Breast epithelium (tissue), 4 donors: Measurements from ENCODE around the gene BCL7A. TPM values are rescaled to one million over a fixed set of nuclear protein-coding genes. Genes with fewer than 3 reads are reported as not detected.

ENCODE experiments used
- DNase-seq, 2 donors: peaks; one replicate each; pipeline ENCODE4 v3.0.0-alpha.2; 2019; ENCODE audit warnings: low spot score in 2 of 2
- H3K27ac ChIP-seq, 2 donors: fragments of 200-600 bp; sonication (generic) in 1 of 2; one replicate each; pipeline ENCODE4 v1.5.1; 2016 to 2019; ENCODE audit warnings: mild to moderate bottlenecking in 1 of 2
- H3K27me3 ChIP-seq, 2 donors: fragments of 200-600 bp; sonication (generic) in 1 of 2; one replicate each; pipeline versions ENCODE4 v1.5.1 to v1.6.0; 2017 to 2019; ENCODE audit warnings: control low read depth in 1 of 2, mild to moderate bottlenecking in 1 of 2
- H3K36me3 ChIP-seq: fragments of 200-600 bp; one replicate; pipeline ENCODE4 v1.5.1; 2019
- H3K4me1 ChIP-seq, 2 donors: fragments of 200-600 bp; sonication (generic); one replicate each; pipeline ENCODE4 v1.5.1; 2016 to 2019; ENCODE audit warnings: control low read depth in 1 of 2
- H3K4me3 ChIP-seq, 3 donors: fragments of 200-600 bp; sonication (generic); 1 replicate in 2 of 3; 2 replicates in 1 of 3; pipeline ENCODE4 v1.5.1; 2016 to 2019; ENCODE audit warnings: mild to moderate bottlenecking in 3 of 3, moderate library complexity in 2 of 3
- H3K9me3 ChIP-seq, 2 donors: fragments of 200-600 bp; sonication (generic) in 1 of 2; one replicate each; pipeline ENCODE4 v1.5.1; 2016 to 2019; ENCODE audit warnings: control low read depth in 1 of 2
- CTCF ChIP-seq, 3 donors: fragments of 450-650 bp; IDR thresholded peaks; one replicate each; pipeline ENCODE4 v1.5.1; 2016 to 2017; ENCODE audit warnings: antibody characterized with exemption in 3 of 3, mild to moderate bottlenecking in 3 of 3, moderate library complexity in 3 of 3
- POLR2A ChIP-seq: fragments of 450-650 bp; IDR thresholded peaks from one replicate; pipeline ENCODE4 v1.6.1; 2016; ENCODE audit warnings: antibody characterized with exemption, mild to moderate bottlenecking, moderate library complexity
- POLR2AphosphoS5 ChIP-seq, 3 donors: sonication (generic); formaldehyde crosslinking; IDR thresholded peaks; one replicate each; pipeline ENCODE4 v1.6.1; 2017; ENCODE audit warnings: antibody characterized with exemption in 3 of 3
- intact Hi-C: fragments of 100-400 bp; cut with DNase I; formaldehyde crosslinking; loops from one replicate; pipeline ENCODE4 v1.15.1; 2023; ENCODE audit warnings: low total_unique reads
- total RNA-seq, 3 donors: library from RNA; depleted of rRNA; stranded (reverse); fragments of >200 nt; gene quantifications; one replicate each; pipeline ENCODE4 v1.1.0, GENCODE V29; 2016

The BCL7A gene
- total RNA-seq, 3 donors from 2014 or later, result 6.2 to 13.5 (median 8.8) TPM

- H3K4me3 ChIP-seq, result no peak overlapping the region
- no peaks in the 10 kb centered on the region for H3K36me3 ChIP-seq
- intact Hi-C loops, result no loop called here
- peak overlapping the region; percentile 75 to 84 for H3K27ac ChIP-seq
- TF ChIP-seq CTCF (IDR thresholded peaks at IDR 0.05), result no peak
- no peak for TF ChIP-seq POLR2AphosphoS5 (IDR thresholded peaks at IDR 0.05)
- TF ChIP-seq POLR2A, result no peak
- H3K9me3 ChIP-seq, result no peaks in the 10 kb centered on the region
- H3K27me3 ChIP-seq, result no peaks in the 10 kb centered on the region
- peaks cover 0 to 10% of the 10 kb centered on the region in 2 donors for H3K4me1 ChIP-seq
- peak in 1 of 2 donors; percentile 39 for DNase-seq
Measured at GRCh38 chr12:122064025-122064777, 42.5 kb downstream of the BCL7A start.

GRCh38 chr12:122064780-122065588 is 43.3 kb downstream of the BCL7A start:
- Histone ChIP-seq H3K4me3 (no peak overlapping the region), H3K4me1 (peaks cover 0 to 10% of the 10 kb centered on the region in 2 donors), H3K27me3 (no peaks in the 10 kb centered on the region), H3K9me3 (no peaks in the 10 kb centered on the region), H3K27ac (peak overlapping the region; percentile 75 to 84), H3K36me3 (no peaks in the 10 kb centered on the region)
- TF ChIP-seq POLR2A, result no peak
- no peak for TF ChIP-seq POLR2AphosphoS5 (IDR thresholded peaks at IDR 0.05)
- TF ChIP-seq CTCF (IDR thresholded peaks at IDR 0.05), result no peak
- intact Hi-C loops, result no loop called here
- no peak for DNase-seq

GRCh38 chr12:122067548-122067947 is 45.9 kb downstream of the BCL7A start:
- H3K27ac ChIP-seq, result no peak overlapping the region
- no peaks in the 10 kb centered on the region for H3K36me3 ChIP-seq
- H3K9me3 ChIP-seq, result no peaks in the 10 kb centered on the region
- no peaks in the 10 kb centered on the region for H3K27me3 ChIP-seq
- H3K4me1 ChIP-seq, result peaks cover 0 to 16% of the 10 kb centered on the region in 2 donors
- no peak for TF ChIP-seq POLR2AphosphoS5 (IDR thresholded peaks at IDR 0.05)
- H3K4me3 ChIP-seq, result no peak overlapping the region
- no peak for DNase-seq
- intact Hi-C loops, result no loop called here

GRCh38 chr12:122067966-122068365 is 46.3 kb downstream of the BCL7A start:
- no peaks in the 10 kb centered on the region for H3K36me3 ChIP-seq
- peak overlapping the region in 1 of 2 donors; percentile 59 for H3K27ac ChIP-seq
- H3K9me3 ChIP-seq, result no peaks in the 10 kb centered on the region
- TF ChIP-seq POLR2AphosphoS5 (IDR thresholded peaks at IDR 0.05), result no peak
- no peak for TF ChIP-seq POLR2A
- no peak for TF ChIP-seq CTCF (IDR thresholded peaks at IDR 0.05)
- intact Hi-C loops, result no loop called here
- H3K4me3 ChIP-seq, result no peak overlapping the region
- peaks cover 0 to 21% of the 10 kb centered on the region in 2 donors for H3K4me1 ChIP-seq
- no peak for DNase-seq
- H3K27me3 ChIP-seq, result no peaks in the 10 kb centered on the region

- no peaks in the 10 kb centered on the region for H3K9me3 ChIP-seq
- H3K36me3 ChIP-seq, result no peaks in the 10 kb centered on the region
- peaks cover 0 to 11% of the 10 kb centered on the region in 2 donors for H3K4me1 ChIP-seq
- no peak for DNase-seq
- peak overlapping the region; percentile 48 to 64 for H3K27ac ChIP-seq
- no peaks in the 10 kb centered on the region for H3K27me3 ChIP-seq
- H3K4me3 ChIP-seq, result no peak overlapping the region
- TF ChIP-seq POLR2AphosphoS5 (IDR thresholded peaks at IDR 0.05) (no peak), POLR2A (no peak), CTCF (IDR thresholded peaks at IDR 0.05) (no peak)
- intact Hi-C loops, result no loop called here
Measured at GRCh38 chr12:122072031-122072970, 50.6 kb downstream of the BCL7A start.
